ENCODE measurements around the gene USH2A.

The USH2A gene

DNA sequence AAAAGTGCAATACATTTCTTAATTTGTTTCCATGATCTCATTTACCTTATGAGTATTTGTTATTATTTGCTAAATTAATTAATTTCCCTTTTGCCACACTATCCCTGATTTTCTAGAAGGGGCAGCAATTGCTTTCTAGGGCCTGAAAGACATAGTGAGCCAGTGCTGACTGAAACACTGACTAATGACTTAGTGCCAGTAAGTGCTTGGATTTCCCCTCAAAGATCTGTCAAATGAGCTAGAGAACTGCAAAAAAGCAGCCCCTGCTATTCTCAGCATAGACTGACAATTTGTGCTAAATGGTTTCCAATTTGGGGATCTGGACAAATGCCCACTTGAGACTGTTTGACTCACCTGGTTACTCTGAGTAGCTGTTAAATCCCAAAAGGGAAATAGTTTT is 35.6 kb upstream of the USH2A start:
- no peak for DNase-seq (ENCODE audit: low read depth)
- H3K4me3 ChIP-seq (replicated peaks; ENCODE audit: low read depth, low read length), result no peak overlapping the region

DNA sequence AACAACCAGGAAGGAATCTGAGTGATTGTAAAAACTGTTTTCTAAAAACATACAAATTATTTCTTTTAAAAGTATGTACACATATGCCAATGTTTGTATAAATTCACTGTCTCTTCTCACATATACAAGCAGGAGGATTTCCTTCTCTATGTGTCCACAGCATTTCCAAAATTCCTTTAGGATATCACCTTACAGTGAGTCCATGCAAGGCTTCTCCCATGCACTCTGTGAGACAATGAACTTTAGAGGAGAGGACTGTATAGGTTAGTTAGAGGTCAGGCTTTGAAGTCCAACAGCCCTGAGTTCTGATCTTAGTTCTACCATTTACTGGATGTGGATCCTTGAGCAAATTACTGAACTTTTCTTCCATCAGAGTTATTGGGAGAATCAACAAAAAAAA is 34.1 kb upstream of the USH2A start:
- no peak overlapping the region for H3K4me3 ChIP-seq (replicated peaks; ENCODE audit: low read depth, low read length)
- no peak for DNase-seq (ENCODE audit: low read depth)
- TF ChIP-seq, protein P1, sequence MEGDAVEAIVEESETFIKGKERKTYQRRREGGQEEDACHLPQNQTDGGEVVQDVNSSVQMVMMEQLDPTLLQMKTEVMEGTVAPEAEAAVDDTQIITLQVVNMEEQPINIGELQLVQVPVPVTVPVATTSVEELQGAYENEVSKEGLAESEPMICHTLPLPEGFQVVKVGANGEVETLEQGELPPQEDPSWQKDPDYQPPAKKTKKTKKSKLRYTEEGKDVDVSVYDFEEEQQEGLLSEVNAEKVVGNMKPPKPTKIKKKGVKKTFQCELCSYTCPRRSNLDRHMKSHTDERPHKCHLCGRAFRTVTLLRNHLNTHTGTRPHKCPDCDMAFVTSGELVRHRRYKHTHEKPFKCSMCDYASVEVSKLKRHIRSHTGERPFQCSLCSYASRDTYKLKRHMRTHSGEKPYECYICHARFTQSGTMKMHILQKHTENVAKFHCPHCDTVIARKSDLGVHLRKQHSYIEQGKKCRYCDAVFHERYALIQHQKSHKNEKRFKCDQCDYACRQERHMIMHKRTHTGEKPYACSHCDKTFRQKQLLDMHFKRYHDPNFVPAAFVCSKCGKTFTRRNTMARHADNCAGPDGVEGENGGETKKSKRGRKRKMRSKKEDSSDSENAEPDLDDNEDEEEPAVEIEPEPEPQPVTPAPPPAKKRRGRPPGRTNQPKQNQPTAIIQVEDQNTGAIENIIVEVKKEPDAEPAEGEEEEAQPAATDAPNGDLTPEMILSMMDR (IDR thresholded peaks at IDR 0.05; ENCODE audit: low read length, missing control alignments), result no peak

More for the DNA sequence above, 35.6 kb upstream of the USH2A start:
- TF ChIP-seq, protein P1 (IDR thresholded peaks at IDR 0.05; ENCODE audit: low read length, missing control alignments), result no peak

GRCh38 chr1:216456682-216457081 is 33.4 kb upstream of the USH2A start:
- DNase-seq (ENCODE audit: low read depth), result peak; percentile 47
- H3K4me3 ChIP-seq (replicated peaks; ENCODE audit: low read depth, low read length), result no peak overlapping the region
- TF ChIP-seq, protein P1 (IDR thresholded peaks at IDR 0.05; ENCODE audit: low read length, missing control alignments), result no peak

DNA sequence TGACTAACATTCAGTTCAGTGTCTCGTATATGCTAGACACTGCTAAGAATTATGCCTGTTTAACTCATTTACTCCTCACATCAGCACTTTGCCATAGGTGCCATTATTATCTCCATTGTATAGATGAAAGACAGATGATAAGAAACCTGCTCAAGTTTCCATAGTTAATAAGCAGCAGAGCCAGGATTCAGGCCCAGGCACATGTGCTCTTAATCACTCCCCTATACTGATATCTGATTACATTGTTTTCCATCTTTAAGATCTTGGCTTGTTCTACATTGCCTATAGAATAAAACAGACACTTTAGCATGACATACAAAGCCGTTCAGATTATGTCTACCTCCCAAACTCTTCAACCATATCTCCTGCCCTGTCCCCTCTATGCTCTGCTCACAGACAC is 30.5 kb upstream of the USH2A start:
- TF ChIP-seq, protein P1 (IDR thresholded peaks at IDR 0.05; ENCODE audit: low read length, missing control alignments), result no peak
- H3K4me3 ChIP-seq (replicated peaks; ENCODE audit: low read depth, low read length), result no peak overlapping the region
- no peak for DNase-seq (ENCODE audit: low read depth)

GRCh38 chr1:216450227-216450626 is 27.0 kb upstream of the USH2A start:
- TF ChIP-seq, protein P1 (IDR thresholded peaks at IDR 0.05; ENCODE audit: low read length, missing control alignments), result no peak
- DNase-seq (ENCODE audit: low read depth), result no peak

DNA sequence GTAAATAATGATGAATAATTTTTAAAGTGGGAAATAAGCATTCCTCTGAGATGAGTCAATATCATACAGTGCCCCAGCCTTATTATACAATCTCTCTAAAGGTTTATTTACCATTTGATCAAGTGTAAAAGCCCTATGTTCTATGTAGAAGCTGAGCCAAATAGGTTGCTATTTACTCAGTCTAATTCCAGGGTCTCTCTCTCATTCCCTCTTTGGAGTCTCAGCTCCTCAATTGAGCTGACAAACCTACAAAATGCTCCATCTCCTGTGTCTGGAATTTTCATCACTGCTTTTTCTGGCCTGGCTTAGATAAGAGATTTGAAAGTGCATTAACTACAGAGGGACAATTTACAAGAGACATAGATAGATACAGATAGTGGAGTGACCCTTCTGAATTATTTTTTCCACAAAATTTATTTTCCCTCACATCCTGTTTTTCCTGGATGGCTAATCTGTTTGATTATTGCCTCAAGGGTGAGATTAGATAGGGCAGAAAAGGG is 24.8 kb upstream of the USH2A start:
- H3K4me3 ChIP-seq (replicated peaks; ENCODE audit: low read depth, low read length), result no peak overlapping the region
- TF ChIP-seq, protein P1 (IDR thresholded peaks at IDR 0.05; ENCODE audit: low read length, missing control alignments), result no peak
- DNase-seq (ENCODE audit: low read depth), result no peak

More at GRCh38 chr1:216450227-216450626, 27.0 kb upstream of the USH2A start:
- no peak overlapping the region for H3K4me3 ChIP-seq (replicated peaks; ENCODE audit: low read depth, low read length)

- no peak overlapping the region for H3K4me3 ChIP-seq (replicated peaks; ENCODE audit: low read depth, low read length)
- no peak for DNase-seq (ENCODE audit: low read depth)
- TF ChIP-seq, protein P1 (IDR thresholded peaks at IDR 0.05; ENCODE audit: low read length, missing control alignments), result no peak
Observed at GRCh38 chr1:216437603-216438002, 14.4 kb upstream of the USH2A start.

Data from fibroblast of pulmonary artery (primary cell).